ENCODE measurements around the gene SEMA6A. TPM values are rescaled to one million over a fixed set of nuclear protein-coding genes. Genes with fewer than 3 reads are reported as not detected.

Gene SEMA6A
- total and polyA plus RNA-seq, 2 of the 13 experiments (the other 11 are each of a cell fraction or from before 2014, with no cell fraction given), result 5.1 to 6.5 TPM

DNA sequence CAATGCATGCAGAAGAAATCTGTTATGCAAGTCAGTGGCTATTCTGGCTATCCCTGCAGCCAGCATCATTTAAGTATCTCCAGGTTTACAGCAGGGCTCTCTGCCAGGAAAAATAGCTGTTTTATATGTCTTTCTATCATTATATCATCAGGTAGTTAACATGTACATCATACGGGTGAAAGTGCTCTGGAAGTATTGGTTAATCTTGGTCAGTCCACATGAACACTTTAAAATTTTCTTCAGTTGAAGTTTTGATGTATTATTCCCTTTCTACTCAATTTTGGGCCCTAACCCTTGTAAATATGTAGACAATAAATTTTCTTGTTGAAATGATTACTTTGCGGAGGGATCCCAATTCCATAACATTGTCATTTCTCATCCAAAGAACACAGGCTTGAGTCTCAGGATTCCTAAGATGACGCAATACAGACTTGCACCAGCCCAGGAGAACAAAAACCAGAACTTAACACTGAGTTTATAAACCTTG lies 67.5 kb downstream of the SEMA6A start:
- Histone ChIP-seq H3K36me3 (replicated peaks in 1 of 2; ENCODE audit: control insufficient read depth in 1 of 2, insufficient read depth in 2 of 2, low read length in 2 of 2) (peaks cover 0 to 4% of the 10 kb centered on the region in 2 experiments; a peak in 1 of 5 replicates), H3K4me1 (ENCODE audit: insufficient read depth, low read length) (no peaks in the 10 kb centered on the region), H3K79me2 (ENCODE audit: insufficient read depth, low read length) (peaks cover 15% of the 10 kb centered on the region), H2AFZ (ENCODE audit: low read length) (no peak overlapping the region), H3K27me3 (ENCODE audit: control insufficient read depth in 1 of 2, insufficient read depth in 2 of 2, low read length in 2 of 2) (no peaks in the 10 kb centered on the region), H3K27ac (ENCODE audit: extremely low read length, insufficient read depth, low read length) (no peak overlapping the region), H3K4me3 (replicated peaks in 1 of 3; ENCODE audit: insufficient read depth in 1 of 3, low read depth in 2 of 3, low read length in 3 of 3) (no peak overlapping the region), H3K9ac (ENCODE audit: insufficient read depth, low read depth, low read length) (no peak overlapping the region), H3K9me3 (ENCODE audit: low read length) (no peaks in the 10 kb centered on the region), H4K20me1 (ENCODE audit: insufficient read depth, low read length) (peaks cover 3% of the 10 kb centered on the region; the same call in 1 of the 2 replicates), H3K4me2 (ENCODE audit: low read depth, low read length) (no peak overlapping the region)
- no peak for FAIRE-seq
- intact Hi-C loops (cut with micrococcal nuclease; ENCODE audit: unreplicated experiment), result no loop called here
- ATAC-seq, result no peak
- BruUV-seq (replicated peaks), result no TSS peak
- DNase-seq (ENCODE audit: low spot score), result no peak
- CTCF ChIA-PET (ENCODE audit: low intra/inter-chr PET ratio, low total read pairs), result no interaction called here
- 74% methylated on average over 3 of the region's 3 CpGs for WGBS (ENCODE audit: low lambda C conversion rate)
- in situ Hi-C loops (cut with HindIII; ENCODE audit: extremely low pct_ligation_motif_present, low pct_unique_long_range_greater_than_20kb), result no loop called here
- POLR2A ChIA-PET, result no interaction called here
- TF ChIP-seq FIP1L1 (IDR thresholded peaks at IDR 0.05; ENCODE audit: borderline replicate concordance, insufficient read depth, low read depth, low read length) (no peak), CEBPB (IDR thresholded peaks at IDR 0.05; ENCODE audit: borderline replicate concordance, low read depth, low read length) (peak; percentile 46)

- H4K20me1 ChIP-seq (ENCODE audit: insufficient read depth, low read length), result no peaks in the 10 kb centered on the region
- no peak for ATAC-seq
- WGBS (ENCODE audit: low lambda C conversion rate), result 90% methylated on average over 2 of the region's 2 CpGs
- no peak overlapping the region for H3K4me2 ChIP-seq (ENCODE audit: low read depth, low read length)
- no peak for FAIRE-seq
- H3K4me1 ChIP-seq (ENCODE audit: insufficient read depth, low read length), result no peaks in the 10 kb centered on the region
- H3K9me3 ChIP-seq (ENCODE audit: low read length), result no peaks in the 10 kb centered on the region
- no peak overlapping the region for H2AFZ ChIP-seq (ENCODE audit: low read length)
- no peak overlapping the region for H3K9ac ChIP-seq (ENCODE audit: insufficient read depth, low read depth, low read length)
- no peaks in the 10 kb centered on the region for H3K27me3 ChIP-seq (ENCODE audit: control insufficient read depth in 1 of 2, insufficient read depth in 2 of 2, low read length in 2 of 2)
- POLR2A ChIA-PET, result no interaction called here
- H3K36me3 ChIP-seq (replicated peaks in 1 of 2; ENCODE audit: control insufficient read depth in 1 of 2, insufficient read depth in 2 of 2, low read length in 2 of 2), result peaks cover 0 to 5% of the 10 kb centered on the region in 2 experiments; a peak in 1 of 5 replicates
- H3K27ac ChIP-seq (ENCODE audit: extremely low read length, insufficient read depth, low read length), result no peak overlapping the region
- in situ Hi-C loops (cut with HindIII; ENCODE audit: extremely low pct_ligation_motif_present, low pct_unique_long_range_greater_than_20kb) (no loop called here), intact Hi-C loops (cut with micrococcal nuclease; ENCODE audit: unreplicated experiment) (no loop called here)
- CTCF ChIA-PET (ENCODE audit: low intra/inter-chr PET ratio, low total read pairs), result no interaction called here
- no peak overlapping the region for H3K4me3 ChIP-seq (replicated peaks in 1 of 3; ENCODE audit: insufficient read depth in 1 of 3, low read depth in 2 of 3, low read length in 3 of 3)
- no TSS peak for BruUV-seq (replicated peaks)
- no peak for DNase-seq (ENCODE audit: low spot score)
- H3K79me2 ChIP-seq (ENCODE audit: insufficient read depth, low read length), result peaks cover 11% of the 10 kb centered on the region
- TF ChIP-seq TAF15 (IDR thresholded peaks at IDR 0.05; ENCODE audit: low read depth, low read length, poor library complexity, severe bottlenecking) (no peak), ZFP41 (CRISPR knock-in tag; IDR thresholded peaks at IDR 0.05; ENCODE audit: borderline replicate concordance) (no peak), DNMT1 (CRISPR knock-in tag; IDR thresholded peaks at IDR 0.05) (no peak), TMF1 (CRISPR knock-in tag; IDR thresholded peaks at IDR 0.05; ENCODE audit: low read depth) (no peak), KAT7 (CRISPR knock-in tag; IDR thresholded peaks at IDR 0.05; ENCODE audit: borderline replicate concordance) (no peak), KDM5B (CRISPR knock-in tag; IDR thresholded peaks at IDR 0.05; ENCODE audit: borderline replicate concordance) (no peak), DPF2 (CRISPR knock-in tag; IDR thresholded peaks at IDR 0.05; ENCODE audit: borderline replicate concordance, low read depth) (no peak), ZNF546 (CRISPR knock-in tag; conservative IDR thresholded peaks at IDR 0.05) (no peak), ZNF264 (CRISPR knock-in tag; IDR thresholded peaks at IDR 0.05) (no peak), FLYWCH1 (CRISPR knock-in tag; IDR thresholded peaks at IDR 0.05) (no peak), ZNF607 (CRISPR knock-in tag; IDR thresholded peaks at IDR 0.05; ENCODE audit: borderline replicate concordance) (no peak)
- TF ChIP-seq, protein P1, sequence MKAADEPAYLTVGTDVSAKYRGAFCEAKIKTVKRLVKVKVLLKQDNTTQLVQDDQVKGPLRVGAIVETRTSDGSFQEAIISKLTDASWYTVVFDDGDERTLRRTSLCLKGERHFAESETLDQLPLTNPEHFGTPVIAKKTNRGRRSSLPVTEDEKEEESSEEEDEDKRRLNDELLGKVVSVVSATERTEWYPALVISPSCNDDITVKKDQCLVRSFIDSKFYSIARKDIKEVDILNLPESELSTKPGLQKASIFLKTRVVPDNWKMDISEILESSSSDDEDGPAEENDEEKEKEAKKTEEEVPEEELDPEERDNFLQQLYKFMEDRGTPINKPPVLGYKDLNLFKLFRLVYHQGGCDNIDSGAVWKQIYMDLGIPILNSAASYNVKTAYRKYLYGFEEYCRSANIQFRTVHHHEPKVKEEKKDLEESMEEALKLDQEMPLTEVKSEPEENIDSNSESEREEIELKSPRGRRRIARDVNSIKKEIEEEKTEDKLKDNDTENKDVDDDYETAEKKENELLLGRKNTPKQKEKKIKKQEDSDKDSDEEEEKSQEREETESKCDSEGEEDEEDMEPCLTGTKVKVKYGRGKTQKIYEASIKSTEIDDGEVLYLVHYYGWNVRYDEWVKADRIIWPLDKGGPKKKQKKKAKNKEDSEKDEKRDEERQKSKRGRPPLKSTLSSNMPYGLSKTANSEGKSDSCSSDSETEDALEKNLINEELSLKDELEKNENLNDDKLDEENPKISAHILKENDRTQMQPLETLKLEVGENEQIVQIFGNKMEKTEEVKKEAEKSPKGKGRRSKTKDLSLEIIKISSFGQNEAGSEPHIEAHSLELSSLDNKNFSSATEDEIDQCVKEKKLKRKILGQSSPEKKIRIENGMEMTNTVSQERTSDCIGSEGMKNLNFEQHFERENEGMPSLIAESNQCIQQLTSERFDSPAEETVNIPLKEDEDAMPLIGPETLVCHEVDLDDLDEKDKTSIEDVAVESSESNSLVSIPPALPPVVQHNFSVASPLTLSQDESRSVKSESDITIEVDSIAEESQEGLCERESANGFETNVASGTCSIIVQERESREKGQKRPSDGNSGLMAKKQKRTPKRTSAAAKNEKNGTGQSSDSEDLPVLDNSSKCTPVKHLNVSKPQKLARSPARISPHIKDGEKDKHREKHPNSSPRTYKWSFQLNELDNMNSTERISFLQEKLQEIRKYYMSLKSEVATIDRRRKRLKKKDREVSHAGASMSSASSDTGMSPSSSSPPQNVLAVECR (CRISPR knock-in tag; IDR thresholded peaks at IDR 0.05; ENCODE audit: borderline replicate concordance), result no peak
- TF ChIP-seq, protein P2, sequence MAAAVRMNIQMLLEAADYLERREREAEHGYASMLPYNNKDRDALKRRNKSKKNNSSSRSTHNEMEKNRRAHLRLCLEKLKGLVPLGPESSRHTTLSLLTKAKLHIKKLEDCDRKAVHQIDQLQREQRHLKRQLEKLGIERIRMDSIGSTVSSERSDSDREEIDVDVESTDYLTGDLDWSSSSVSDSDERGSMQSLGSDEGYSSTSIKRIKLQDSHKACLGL (CRISPR knock-in tag; IDR thresholded peaks at IDR 0.05), result no peak
Observed at GRCh38 chr5:116506488-116506887, 68.1 kb downstream of the SEMA6A start.

Data from HepG2 (cell line).